ENCODE results near the gene RRBP1.

The RRBP1 gene

GRCh38 chr20:17657898-17658647 lies 24.0 kb downstream of the RRBP1 start:
- Histone ChIP-seq H3K27me3 (ENCODE audit: insufficient read depth, poor library complexity, severe bottlenecking) (no peaks in the 10 kb centered on the region), H3K27ac (ENCODE audit: poor library complexity, severe bottlenecking) (no peak overlapping the region), H3K4me3 (ENCODE audit: severe bottlenecking) (no peak overlapping the region), H3K36me3 (ENCODE audit: low read depth) (peaks cover 74% of the 10 kb centered on the region), H3K4me1 (ENCODE audit: insufficient read depth, poor library complexity, severe bottlenecking) (no peaks in the 10 kb centered on the region), H3K9me3 (ENCODE audit: severe bottlenecking) (no peaks in the 10 kb centered on the region)
- DNase-seq (ENCODE audit: low spot score) = peak; percentile 16
- TF ChIP-seq CTCF (IDR thresholded peaks at IDR 0.05; ENCODE audit: poor library complexity, severe bottlenecking) = no peak
- ATAC-seq (ENCODE audit: low read depth) = no peak

DNA sequence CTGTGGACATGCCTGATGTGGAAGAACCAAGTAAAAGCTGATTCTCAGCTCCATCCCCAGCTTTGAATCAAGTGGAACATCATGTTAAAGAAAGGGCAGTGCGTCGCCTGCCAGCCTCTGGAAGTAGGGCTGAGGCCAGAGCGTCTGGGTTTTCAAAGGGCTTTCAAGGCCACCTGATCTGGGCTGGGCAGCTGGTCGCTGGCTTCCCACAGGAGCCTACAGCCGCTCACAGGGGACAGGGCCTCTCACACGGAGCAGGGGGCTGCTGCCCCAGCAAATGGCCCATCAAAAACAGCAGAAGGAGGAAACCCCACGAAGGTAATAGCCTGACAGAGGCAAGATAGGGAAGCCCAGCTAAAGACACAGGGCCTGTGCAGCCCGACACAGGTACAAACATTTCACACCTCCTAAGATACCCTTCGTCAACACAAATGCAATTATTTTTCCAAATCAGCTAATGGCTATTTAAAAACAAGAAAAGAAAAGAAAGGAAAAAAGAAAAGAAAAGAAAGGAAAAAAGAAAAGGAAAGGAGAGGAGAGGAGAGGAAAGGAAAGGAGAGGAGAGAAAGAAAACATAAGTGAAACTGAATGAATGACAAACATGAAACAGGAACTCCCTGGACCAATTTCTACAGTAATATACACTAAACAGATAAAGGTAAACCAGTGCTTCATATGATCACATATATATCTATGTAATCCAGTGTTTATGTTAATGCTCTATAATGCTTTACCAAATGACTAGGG lies 24.8 kb downstream of the RRBP1 start:
- peaks cover 77% of the 10 kb centered on the region for H3K36me3 ChIP-seq (ENCODE audit: low read depth)
- H3K27me3 ChIP-seq (ENCODE audit: insufficient read depth, poor library complexity, severe bottlenecking) = no peaks in the 10 kb centered on the region
- H3K27ac ChIP-seq (ENCODE audit: poor library complexity, severe bottlenecking) = no peak overlapping the region
- ATAC-seq (ENCODE audit: low read depth) = no peak
- TF ChIP-seq CTCF (IDR thresholded peaks at IDR 0.05; ENCODE audit: poor library complexity, severe bottlenecking) = no peak
- peak; percentile 18 for DNase-seq (ENCODE audit: low spot score)
- H3K4me3 ChIP-seq (ENCODE audit: severe bottlenecking) = no peak overlapping the region
- H3K4me1 ChIP-seq (ENCODE audit: insufficient read depth, poor library complexity, severe bottlenecking) = no peaks in the 10 kb centered on the region
- no peaks in the 10 kb centered on the region for H3K9me3 ChIP-seq (ENCODE audit: severe bottlenecking)

DNA sequence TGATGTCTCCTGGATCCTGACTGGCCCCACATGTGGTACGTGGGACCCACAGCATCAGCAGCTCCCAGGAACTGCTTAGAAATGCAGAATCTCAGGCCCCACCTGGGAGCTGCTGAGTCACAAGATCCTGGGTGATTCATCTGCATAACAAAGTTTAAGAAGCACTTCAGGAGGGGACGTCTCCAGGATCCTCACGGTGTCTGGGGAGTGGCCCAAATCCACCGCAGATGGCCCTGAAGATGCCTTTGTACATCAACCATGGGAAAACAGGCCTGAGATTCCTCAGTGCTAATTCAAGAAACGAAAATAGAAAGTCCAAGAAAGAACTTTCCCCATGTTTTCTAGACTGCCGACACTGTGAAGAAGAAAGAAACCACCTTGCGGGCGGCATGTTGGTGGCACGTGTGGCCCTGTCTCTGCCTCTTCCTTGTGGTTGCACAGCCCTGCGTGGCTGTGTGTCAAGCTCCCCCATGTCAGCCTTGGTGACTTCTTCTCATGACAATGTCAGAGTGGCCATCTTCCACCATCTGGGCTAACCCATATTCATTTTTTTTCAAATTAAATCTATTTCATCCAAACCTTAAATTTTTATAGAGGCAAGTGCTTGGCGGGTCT lies 26.1 kb downstream of the RRBP1 start:
- TF ChIP-seq CTCF (IDR thresholded peaks at IDR 0.05; ENCODE audit: poor library complexity, severe bottlenecking) = no peak
- Histone ChIP-seq H3K9me3 (ENCODE audit: severe bottlenecking) (no peaks in the 10 kb centered on the region), H3K36me3 (ENCODE audit: low read depth) (peaks cover 83% of the 10 kb centered on the region), H3K27me3 (ENCODE audit: insufficient read depth, poor library complexity, severe bottlenecking) (no peaks in the 10 kb centered on the region), H3K4me3 (ENCODE audit: severe bottlenecking) (no peak overlapping the region), H3K27ac (ENCODE audit: poor library complexity, severe bottlenecking) (no peak overlapping the region), H3K4me1 (ENCODE audit: insufficient read depth, poor library complexity, severe bottlenecking) (no peaks in the 10 kb centered on the region)
- ATAC-seq (ENCODE audit: low read depth) = no peak
- peak; percentile 22 for DNase-seq (ENCODE audit: low spot score)

GRCh38 chr20:17655286-17655651 lies 26.8 kb downstream of the RRBP1 start:
- ATAC-seq (ENCODE audit: low read depth) (no peak), DNase-seq (ENCODE audit: low spot score) (peak; percentile 19)
- Histone ChIP-seq H3K27me3 (ENCODE audit: insufficient read depth, poor library complexity, severe bottlenecking) (no peaks in the 10 kb centered on the region), H3K27ac (ENCODE audit: poor library complexity, severe bottlenecking) (no peak overlapping the region), H3K4me1 (ENCODE audit: insufficient read depth, poor library complexity, severe bottlenecking) (no peaks in the 10 kb centered on the region), H3K9me3 (ENCODE audit: severe bottlenecking) (no peaks in the 10 kb centered on the region), H3K36me3 (ENCODE audit: low read depth) (peaks cover 83% of the 10 kb centered on the region), H3K4me3 (ENCODE audit: severe bottlenecking) (no peak overlapping the region)
- TF ChIP-seq CTCF (IDR thresholded peaks at IDR 0.05; ENCODE audit: poor library complexity, severe bottlenecking) = peak; percentile 42
